GM10847 (cell line): ENCODE data around the gene TSC22D1.

Source experiments
- POLR2A ChIP-seq: IDR thresholded peaks from 2 replicates; pipeline ENCODE4 v1.6.1; 2011; ENCODE audit not compliant: insufficient read length; ENCODE audit errors: extremely low read depth

Gene TSC22D1

GRCh38 chr13:44576351-44577235, 463 bp upstream of the TSC22D1 start:
- TF ChIP-seq POLR2A = no peak

- TF ChIP-seq POLR2A = no peak
Measured at GRCh38 chr13:44575035-44575434, 1.1 kb downstream of the TSC22D1 start.

GRCh38 chr13:44574466-44574855, 1.7 kb downstream of the TSC22D1 start:
- TF ChIP-seq POLR2A = no peak

GRCh38 chr13:44573790-44574465, 2.2 kb downstream of the TSC22D1 start:
- TF ChIP-seq POLR2A = no peak

- TF ChIP-seq POLR2A = no peak
Measured at GRCh38 chr13:44573071-44573470, 3.1 kb downstream of the TSC22D1 start.

- TF ChIP-seq POLR2A = no peak
Measured at GRCh38 chr13:44566601-44567000, 9.5 kb downstream of the TSC22D1 start.

GRCh38 chr13:44565881-44566280, 10.2 kb downstream of the TSC22D1 start:
- TF ChIP-seq POLR2A = no peak

- no peak for TF ChIP-seq POLR2A
Measured at GRCh38 chr13:44564936-44565335, 11.2 kb downstream of the TSC22D1 start.

- no peak for TF ChIP-seq POLR2A
Measured at GRCh38 chr13:44561351-44561750, 14.8 kb downstream of the TSC22D1 start.

- TF ChIP-seq POLR2A = no peak
Measured at GRCh38 chr13:44557986-44558385, 18.1 kb downstream of the TSC22D1 start.

GRCh38 chr13:44555207-44555606, 20.9 kb downstream of the TSC22D1 start:
- TF ChIP-seq POLR2A = no peak

- no peak for TF ChIP-seq POLR2A
Measured at GRCh38 chr13:44549476-44549875, 26.7 kb downstream of the TSC22D1 start.

GRCh38 chr13:44546164-44546563, 30.0 kb downstream of the TSC22D1 start:
- TF ChIP-seq POLR2A = no peak

- TF ChIP-seq POLR2A = no peak
Measured at GRCh38 chr13:44543369-44543768, 32.8 kb downstream of the TSC22D1 start.

GRCh38 chr13:44542361-44542760, 33.8 kb downstream of the TSC22D1 start:
- no peak for TF ChIP-seq POLR2A

- TF ChIP-seq POLR2A = no peak
Measured at GRCh38 chr13:44541601-44542000, 34.5 kb downstream of the TSC22D1 start.
